Endothelial cell of umbilical vein (primary cell): ENCODE results near the gene OTOS. TPM values are rescaled to one million over a fixed set of nuclear protein-coding genes. Genes with fewer than 3 reads are reported as not detected.

Source experiments
- BruUV-seq: library from RNA; stranded (reverse); fragments of 400-500 nt; replicated peaks from 2 replicates; lab custom pipeline; 2021; lab: Mats Ljungman, UMichigan
- CTCF ChIA-PET: fragments of 300-600, 350-600 bp; sonication (Branson Sonifier 250); formaldehyde crosslinking; loops from one replicate; lab custom pipeline; 2021; ENCODE audit warnings: antibody characterized with exemption, inconsistent platforms; lab: Charles Lee
- POLR2A ChIA-PET: fragments of 300-600, 350-600 bp; sonication (Branson Sonifier 250); formaldehyde crosslinking; loops from one replicate; lab custom pipeline; 2021; ENCODE audit warnings: antibody characterized with exemption, inconsistent platforms; lab: Charles Lee
- DNase-seq: peaks from one replicate; pipeline ENCODE4 v3.0.0-alpha.2; 2011; ENCODE audit warnings: low read depth, low spot score
- FAIRE-seq: peaks from 2 replicates; lab custom pipeline; 2011; peaks lifted over from hg19 to GRCh38; lab: Jason Lieb, UNC
- H2AFZ ChIP-seq: 2 replicates; pipeline ENCODE4 v1.6.0; 2012; ENCODE audit warnings: low read depth, low read length, control low read depth, inconsistent platforms
- H3K27ac ChIP-seq: 2 replicates; pipeline ENCODE4 v1.5.1; 2011; ENCODE audit warnings: low read depth, mild to moderate bottlenecking, control low read depth, low read length, moderate library complexity; ENCODE audit not compliant: insufficient read depth
- H3K27me3 ChIP-seq, 2 experiments: 2 replicates each; pipeline versions ENCODE4 v1.6.0 to v1.6.1; 2011; ENCODE audit warnings: low read length in 2 of 2, mixed read lengths in 1 of 2; ENCODE audit not compliant: control insufficient read depth in 2 of 2, insufficient read depth in 2 of 2
- H3K36me3 ChIP-seq, 2 experiments: 2 replicates in 1 of 2; 3 replicates in 1 of 2; pipeline ENCODE4 v1.5.1; 2011; ENCODE audit warnings: low read length in 2 of 2, mild to moderate bottlenecking in 1 of 2, moderate library complexity in 1 of 2; ENCODE audit not compliant: control insufficient read depth in 2 of 2, insufficient read depth in 2 of 2; ENCODE audit errors: extremely low read depth in 1 of 2
- H3K4me1 ChIP-seq: 3 replicates; pipeline ENCODE4 v1.5.1; 2011; ENCODE audit warnings: mild to moderate bottlenecking, low read length; ENCODE audit not compliant: control insufficient read depth, insufficient read depth; ENCODE audit errors: extremely low read depth
- H3K4me2 ChIP-seq: 2 replicates; pipeline ENCODE4 v1.6.1; 2011; ENCODE audit warnings: low read length, control low read depth, mixed read lengths; ENCODE audit not compliant: insufficient read depth
- H3K4me3 ChIP-seq, 3 experiments: fragments of 200-600 bp in 1 of 3; sonication (generic), shearing (Covaris generic) in 1 of 3; replicated peaks in 1 of 3; 2 replicates each; pipeline ENCODE4 v1.5.1; 2011 to 2016; ENCODE audit warnings: control low read depth in 3 of 3, low read length in 3 of 3, mild to moderate bottlenecking in 2 of 3, inconsistent platforms in 1 of 3, low read depth in 1 of 3, moderate library complexity in 1 of 3; ENCODE audit not compliant: insufficient read depth in 1 of 3
- H3K79me2 ChIP-seq: 2 replicates; pipeline ENCODE4 v1.6.0; 2012; ENCODE audit warnings: low read length, inconsistent platforms; ENCODE audit not compliant: control insufficient read depth, insufficient read depth
- H3K9ac ChIP-seq: replicated peaks from 2 replicates; pipeline ENCODE3; 2011; ENCODE audit warnings: low read length, control low read depth; ENCODE audit not compliant: insufficient read depth; ENCODE audit errors: extremely low read depth
- H3K9me1 ChIP-seq: replicated peaks from 3 replicates; pipeline ENCODE4 v1.6.0; 2011; ENCODE audit warnings: mild to moderate bottlenecking, low read length; ENCODE audit not compliant: control insufficient read depth, insufficient read depth; ENCODE audit errors: extremely low read depth
- H3K9me3 ChIP-seq: replicated peaks from 2 replicates; pipeline ENCODE4 v1.5.1; 2012; ENCODE audit warnings: low read length, inconsistent platforms; ENCODE audit not compliant: control insufficient read depth, insufficient read depth
- H4K20me1 ChIP-seq: replicated peaks from 2 replicates; pipeline ENCODE3; 2011; ENCODE audit warnings: mild to moderate bottlenecking, low read length; ENCODE audit not compliant: control insufficient read depth, insufficient read depth; ENCODE audit errors: extremely low read depth
- CTCF ChIP-seq, 2 donors: IDR thresholded peaks; 1 replicate in 1 of 2; 2 replicates in 1 of 2; pipeline ENCODE4 v1.5.1; 2011; ENCODE audit warnings: low read length in 2 of 2, mild to moderate bottlenecking in 2 of 2, moderate library complexity in 2 of 2, control low read depth in 1 of 2, inconsistent platforms in 1 of 2, low read depth in 1 of 2; ENCODE audit not compliant: insufficient read depth in 1 of 2; ENCODE audit errors: extremely low read depth in 1 of 2
- EZH2 ChIP-seq: IDR thresholded peaks from 2 replicates; pipeline ENCODE4 v1.6.1; 2012; ENCODE audit warnings: borderline replicate concordance, low read depth, mild to moderate bottlenecking, moderate library complexity, low read length, inconsistent platforms; ENCODE audit not compliant: severe bottlenecking
- FOS ChIP-seq: IDR thresholded peaks from 2 replicates; pipeline ENCODE4 v1.6.1; 2011; ENCODE audit warnings: mild to moderate bottlenecking, low read length, moderate library complexity, borderline replicate concordance; ENCODE audit not compliant: insufficient read depth
- GATA2 ChIP-seq: IDR thresholded peaks from 2 replicates; pipeline ENCODE4 v1.7.0; 2011; ENCODE audit warnings: low read depth, mild to moderate bottlenecking, moderate library complexity, mixed read lengths, low read length; ENCODE audit not compliant: insufficient read length, insufficient read depth
- JUN ChIP-seq: IDR thresholded peaks from 2 replicates; pipeline ENCODE4 v1.6.1; 2011; ENCODE audit warnings: borderline replicate concordance, low read depth; ENCODE audit not compliant: insufficient read length, insufficient read depth
- MAX ChIP-seq: IDR thresholded peaks from 2 replicates; pipeline ENCODE4 v1.6.1; 2011; ENCODE audit not compliant: insufficient read depth, insufficient read length
- MYC ChIP-seq: IDR thresholded peaks from one replicate; pipeline ENCODE4 v1.6.1; 2011; ENCODE audit warnings: mild to moderate bottlenecking, low read depth, low read length
- POLR2A ChIP-seq: IDR thresholded peaks from 2 replicates; pipeline ENCODE4 v1.6.1; 2012; ENCODE audit warnings: low read depth, mild to moderate bottlenecking, control low read depth, low read length
- POLR2AphosphoS5 ChIP-seq: IDR thresholded peaks from 2 replicates; pipeline ENCODE4 v1.6.1; 2012; ENCODE audit warnings: low read depth, mild to moderate bottlenecking, control low read depth, low read length, moderate library complexity; ENCODE audit not compliant: insufficient read depth
- dilution Hi-C: fragments of 300-500 bp; cut with MboI; formaldehyde crosslinking; loops from one replicate; pipeline ENCODE4 v1.15.0; 2019; ENCODE audit warnings: low sequenced_read_pairs; ENCODE audit not compliant: extremely low pct_ligation_motif_present
- intact Hi-C: fragments of 100-400 bp; cut with micrococcal nuclease; formaldehyde crosslinking; loops from one replicate; pipeline ENCODE4 v1.10.0; 2022
- polyA plus RNA-seq, 4 experiments: library from polyadenylated mRNA; depleted of rRNA in 3 of 4; stranded (reverse) in 3 of 4; unstranded in 1 of 4; fragments of >200 nt; gene quantifications; 2 replicates each; pipeline versions ENCODE4 v1.2.1 to v1.2.3, GENCODE V29; 2011 to 2012; ENCODE audit warnings: missing spikeins in 1 of 4
- total RNA-seq: library from RNA; stranded (reverse); gene quantifications from 2 replicates; pipeline ENCODE4 v1.2.3, GENCODE V29; 2021

Gene OTOS
- total and polyA plus RNA-seq, 2 donors (not counting 3 experiments of a cell fraction or from before 2014, with no cell fraction given), result not detected

- Histone ChIP-seq H3K27ac (no peak overlapping the region), H3K79me2 (no peaks in the 10 kb centered on the region), H3K9ac (no peak overlapping the region), H3K27me3 (no peaks in the 10 kb centered on the region), H3K4me2 (no peak overlapping the region), H3K9me1 (no peaks in the 10 kb centered on the region), H2AFZ (no peak overlapping the region), H3K9me3 (no peaks in the 10 kb centered on the region), H3K4me1 (no peaks in the 10 kb centered on the region), H3K4me3 (no peak overlapping the region), H3K36me3 (no peaks in the 10 kb centered on the region), H4K20me1 (no peaks in the 10 kb centered on the region)
- dilution Hi-C loops (no loop called here), intact Hi-C loops (loop anchor here (10.0 kb wide), 1 partner anchor 212 kb away; no protein-coding TSS in a partner anchor)
- no peak for DNase-seq
- BruUV-seq, result no TSS peak
- FAIRE-seq, result no peak
- TF ChIP-seq POLR2AphosphoS5 (no peak), GATA2 (no peak), EZH2 (no peak), FOS (no peak), POLR2A (no peak), MAX (no peak), MYC (no peak), CTCF (IDR thresholded peaks at IDR 0.05; ENCODE audit: extremely low read depth in 1 of 2, insufficient read depth in 1 of 2, low read depth in 1 of 2, low read length in 2 of 2) (no peak), JUN (no peak)
- POLR2A ChIA-PET, result no interaction called here
- CTCF ChIA-PET, result no interaction called here
Observed at GRCh38 chr2:240146627-240147278, 6.3 kb upstream of the OTOS start.
